ENCODE results near the gene AP1S2.

AP1S2 gene

GRCh38 chrX:15781961-15782699 lies 72.5 kb downstream of the AP1S2 start:
- H3K9ac ChIP-seq (ENCODE audit: low read length): peak overlapping the region; percentile 76
- H3K79me2 ChIP-seq (ENCODE audit: low read length): no peaks in the 10 kb centered on the region
- H3K9me3 ChIP-seq (ENCODE audit: insufficient read depth, low read length): no peaks in the 10 kb centered on the region
- no peaks in the 10 kb centered on the region for H4K20me1 ChIP-seq (ENCODE audit: insufficient read depth, low read length)
- H3K4me2 ChIP-seq (ENCODE audit: low read length): peak overlapping the region; percentile 93
- peaks cover 37% of the 10 kb centered on the region for H3K4me1 ChIP-seq (ENCODE audit: low read length)
- peaks cover 8% of the 10 kb centered on the region for H3K36me3 ChIP-seq (replicated peaks; ENCODE audit: low read depth, low read length)
- peak overlapping the region; percentile 84; the same call in 1 of the 2 replicates for H2AFZ ChIP-seq (ENCODE audit: low read depth, low read length)
- peak overlapping the region; percentile 75 for H3K4me3 ChIP-seq (ENCODE audit: low read length)
- TF ChIP-seq EZH2phosphoT487 (IDR thresholded peaks at IDR 0.05; ENCODE audit: low read depth): no peak
- TF ChIP-seq, protein P1, sequence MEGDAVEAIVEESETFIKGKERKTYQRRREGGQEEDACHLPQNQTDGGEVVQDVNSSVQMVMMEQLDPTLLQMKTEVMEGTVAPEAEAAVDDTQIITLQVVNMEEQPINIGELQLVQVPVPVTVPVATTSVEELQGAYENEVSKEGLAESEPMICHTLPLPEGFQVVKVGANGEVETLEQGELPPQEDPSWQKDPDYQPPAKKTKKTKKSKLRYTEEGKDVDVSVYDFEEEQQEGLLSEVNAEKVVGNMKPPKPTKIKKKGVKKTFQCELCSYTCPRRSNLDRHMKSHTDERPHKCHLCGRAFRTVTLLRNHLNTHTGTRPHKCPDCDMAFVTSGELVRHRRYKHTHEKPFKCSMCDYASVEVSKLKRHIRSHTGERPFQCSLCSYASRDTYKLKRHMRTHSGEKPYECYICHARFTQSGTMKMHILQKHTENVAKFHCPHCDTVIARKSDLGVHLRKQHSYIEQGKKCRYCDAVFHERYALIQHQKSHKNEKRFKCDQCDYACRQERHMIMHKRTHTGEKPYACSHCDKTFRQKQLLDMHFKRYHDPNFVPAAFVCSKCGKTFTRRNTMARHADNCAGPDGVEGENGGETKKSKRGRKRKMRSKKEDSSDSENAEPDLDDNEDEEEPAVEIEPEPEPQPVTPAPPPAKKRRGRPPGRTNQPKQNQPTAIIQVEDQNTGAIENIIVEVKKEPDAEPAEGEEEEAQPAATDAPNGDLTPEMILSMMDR (IDR thresholded peaks at IDR 0.05; ENCODE audit: low read depth, low read length): 0 out of 2 replicates have a peak, but pooled peaks have one; percentile 7
- H3K27me3 ChIP-seq (ENCODE audit: low read depth, low read length): no peaks in the 10 kb centered on the region
- peak overlapping the region; percentile 98 for H3K27ac ChIP-seq (ENCODE audit: low read length)

Measured in OCI-LY3 (cell line).